ENCODE results near the gene CRACDL. TPM values are rescaled to one million over a fixed set of nuclear protein-coding genes. Genes with fewer than 3 reads are reported as not detected.

The CRACDL gene
- total and polyA plus RNA-seq, 2 experiments from 2014 or later, result 0.06 to 0.32 TPM

- Histone ChIP-seq H3K36me3 (no peaks in the 10 kb centered on the region), H3K9me3 (ENCODE audit: low read depth) (no peaks in the 10 kb centered on the region), H3K4me3 (no peak overlapping the region), H3K27me3 (peaks cover under 1% of the 10 kb centered on the region), H3K4me1 (ENCODE audit: low read depth) (no peaks in the 10 kb centered on the region), H3K27ac (no peak overlapping the region)
- no peak for DNase-seq (ENCODE audit: low read depth in 1 of 2, low spot score in 1 of 2)
- no peak for TF ChIP-seq CTCF (IDR thresholded peaks at IDR 0.05; ENCODE audit: low read depth, low read length)
Observed at GRCh38 chr2:98924038-98924830, 11.8 kb downstream of the CRACDL start.

GRCh38 chr2:98923244-98923940, 12.6 kb downstream of the CRACDL start:
- H3K4me1 ChIP-seq (ENCODE audit: low read depth), result no peaks in the 10 kb centered on the region
- no peak for TF ChIP-seq CTCF (IDR thresholded peaks at IDR 0.05; ENCODE audit: low read depth, low read length)
- H3K36me3 ChIP-seq, result no peaks in the 10 kb centered on the region
- no peak for DNase-seq (ENCODE audit: low read depth in 1 of 2, low spot score in 1 of 2)
- no peaks in the 10 kb centered on the region for H3K9me3 ChIP-seq (ENCODE audit: low read depth)
- no peak overlapping the region for H3K4me3 ChIP-seq
- no peaks in the 10 kb centered on the region for H3K27me3 ChIP-seq
- H3K27ac ChIP-seq, result no peak overlapping the region

GRCh38 chr2:98921062-98921461, 15.0 kb downstream of the CRACDL start:
- H3K9me3 ChIP-seq (ENCODE audit: low read depth), result no peaks in the 10 kb centered on the region
- no peak overlapping the region for H3K27ac ChIP-seq
- no peaks in the 10 kb centered on the region for H3K36me3 ChIP-seq
- no peak overlapping the region for H3K4me3 ChIP-seq
- TF ChIP-seq CTCF (IDR thresholded peaks at IDR 0.05; ENCODE audit: low read depth, low read length), result no peak
- no peaks in the 10 kb centered on the region for H3K27me3 ChIP-seq
- DNase-seq (ENCODE audit: low read depth in 1 of 2, low spot score in 1 of 2), result no peak
- H3K4me1 ChIP-seq (ENCODE audit: low read depth), result no peaks in the 10 kb centered on the region

GRCh38 chr2:98917031-98917471, 19.0 kb downstream of the CRACDL start:
- Histone ChIP-seq H3K4me1 (ENCODE audit: low read depth) (no peaks in the 10 kb centered on the region), H3K27me3 (no peaks in the 10 kb centered on the region), H3K4me3 (no peak overlapping the region), H3K36me3 (no peaks in the 10 kb centered on the region), H3K9me3 (ENCODE audit: low read depth) (no peaks in the 10 kb centered on the region), H3K27ac (no peak overlapping the region)
- no peak for TF ChIP-seq CTCF (IDR thresholded peaks at IDR 0.05; ENCODE audit: low read depth, low read length)
- DNase-seq (ENCODE audit: low read depth in 1 of 2, low spot score in 1 of 2), result peak in 1 of 2 donors; percentile 69

- no peaks in the 10 kb centered on the region for H3K36me3 ChIP-seq
- H3K4me3 ChIP-seq, result no peak overlapping the region
- H3K27ac ChIP-seq, result no peak overlapping the region
- TF ChIP-seq CTCF (IDR thresholded peaks at IDR 0.05; ENCODE audit: low read depth, low read length), result no peak
- no peaks in the 10 kb centered on the region for H3K4me1 ChIP-seq (ENCODE audit: low read depth)
- H3K9me3 ChIP-seq (ENCODE audit: low read depth), result no peaks in the 10 kb centered on the region
- no peak for DNase-seq (ENCODE audit: low read depth in 1 of 2, low spot score in 1 of 2)
- H3K27me3 ChIP-seq, result no peaks in the 10 kb centered on the region
Observed at GRCh38 chr2:98915751-98916358, 20.2 kb downstream of the CRACDL start.

Measured in cardiac muscle cell (in vitro differentiated cells and primary cell).